Activated CD4-positive, CD25-positive, alpha-beta regulatory T cell treated with anti-CD3 and anti-CD28 coated beads, Interleukin-2, amount 50 U/mL, for 72 hours (primary cell): Measurements from ENCODE around the gene BRD1.

ENCODE experiments used
- DNase-seq: peaks from one replicate; pipeline ENCODE4 v3.0.0; 2021

The BRD1 gene

DNA sequence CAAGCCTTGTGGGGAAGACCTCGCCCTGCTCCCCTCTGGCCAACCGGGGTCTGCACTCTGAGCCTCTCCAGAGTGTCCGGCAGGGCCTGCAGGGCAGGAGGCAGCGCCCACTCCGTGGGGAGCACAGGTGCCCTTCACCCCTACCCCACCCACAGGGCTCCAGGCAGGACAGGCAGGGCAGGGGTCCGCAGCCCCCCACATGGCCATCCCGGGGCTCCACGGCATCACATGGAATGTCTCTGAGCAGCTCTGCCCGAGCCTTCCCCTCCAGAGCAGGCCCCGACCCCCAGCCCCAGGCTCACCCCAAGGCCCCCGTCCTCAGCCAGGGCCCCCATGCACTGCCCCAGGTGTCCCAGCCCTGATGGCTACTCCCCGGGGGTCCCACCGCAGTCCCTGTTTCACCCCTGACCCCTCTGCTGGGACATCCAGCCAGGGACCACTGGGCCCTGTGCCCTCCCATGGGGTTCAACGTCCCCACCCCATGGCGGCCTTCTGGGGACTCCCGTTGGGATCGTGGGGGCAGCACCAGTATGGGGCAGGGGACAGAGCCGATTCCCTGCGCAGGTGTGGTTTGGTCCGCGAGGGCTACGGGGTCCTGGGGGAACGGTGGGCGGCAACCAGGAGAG, 77.7 kb downstream of the BRD1 start:
- no peak for DNase-seq

DNA sequence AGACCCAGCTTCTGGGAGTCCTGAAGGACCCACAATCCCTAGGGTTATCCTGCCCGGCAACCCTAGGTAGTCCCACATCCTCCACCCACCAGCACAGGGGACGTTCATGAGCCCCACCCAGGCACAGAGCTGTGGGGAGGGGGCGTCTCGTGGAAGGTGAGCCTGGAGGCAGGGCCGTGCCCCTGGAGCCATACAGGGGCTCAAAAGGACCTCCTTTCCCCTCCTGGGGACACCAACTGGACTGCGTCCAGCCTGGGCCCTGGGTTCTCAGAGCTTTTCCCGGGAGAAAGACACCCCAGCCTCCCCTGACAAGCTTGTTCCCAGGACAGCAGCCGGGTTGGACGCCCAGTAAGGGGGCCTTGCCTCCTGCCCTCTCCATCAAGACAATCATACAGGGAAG, 78.4 kb downstream of the BRD1 start:
- DNase-seq = no peak

DNA sequence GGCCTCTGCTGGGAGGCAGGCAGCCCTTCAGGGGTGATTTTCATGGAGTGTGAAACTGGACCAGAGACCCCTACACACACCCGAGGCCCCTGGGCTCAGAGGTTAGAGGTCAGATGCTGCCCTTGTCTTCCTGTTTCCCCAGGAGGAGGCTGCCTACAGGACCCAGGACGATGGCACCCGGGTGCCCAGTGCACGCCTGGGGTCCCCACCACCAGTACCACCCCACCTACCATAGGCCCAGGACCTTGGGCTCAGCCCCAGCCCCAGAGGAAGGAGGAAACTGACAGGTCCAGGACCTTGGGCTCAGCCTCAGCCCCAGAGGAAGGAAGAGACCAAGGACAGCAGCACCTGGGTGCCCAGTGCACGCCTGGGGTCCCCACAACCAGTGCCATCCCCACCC, 79.2 kb downstream of the BRD1 start:
- DNase-seq = no peak

DNA sequence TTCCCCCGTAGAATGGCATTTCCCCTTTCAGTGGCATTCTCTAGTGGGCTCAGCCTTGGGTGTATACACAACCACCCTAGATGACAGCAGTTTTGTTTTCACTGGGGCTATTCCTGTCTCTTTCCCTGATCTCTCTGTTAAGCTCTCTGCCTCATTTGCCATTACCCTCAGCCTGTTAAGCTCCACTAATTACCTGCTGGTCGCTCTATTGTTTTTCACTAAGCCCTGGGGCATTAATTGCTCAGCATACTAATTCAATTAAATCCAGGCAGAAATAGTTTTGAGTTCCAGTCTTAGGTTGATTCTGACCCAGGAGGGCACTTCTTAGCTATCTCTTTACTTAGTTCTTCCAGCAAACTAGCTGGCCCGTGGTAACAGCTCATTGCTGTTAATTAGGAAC, 80.0 kb downstream of the BRD1 start:
- DNase-seq = no peak

DNA sequence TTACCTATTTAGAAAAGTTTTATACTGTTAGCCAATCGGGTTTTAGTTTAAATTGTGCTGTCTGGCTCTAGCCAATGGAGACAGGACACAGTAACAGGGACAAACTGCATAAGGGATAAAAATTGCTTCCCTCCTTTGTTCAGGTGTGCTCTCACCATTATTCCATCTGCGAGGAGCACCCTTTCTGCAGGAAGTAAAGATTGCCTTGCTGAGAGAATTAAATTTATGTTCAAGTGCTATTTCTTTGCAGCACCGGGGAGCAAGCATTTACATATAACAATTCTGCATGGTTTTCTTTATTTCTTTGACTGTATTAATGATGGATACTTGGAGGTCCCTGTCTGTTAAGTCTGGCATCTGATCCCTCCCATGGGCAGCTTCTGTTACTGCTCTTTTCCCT, 80.5 kb downstream of the BRD1 start:
- DNase-seq = no peak

DNA sequence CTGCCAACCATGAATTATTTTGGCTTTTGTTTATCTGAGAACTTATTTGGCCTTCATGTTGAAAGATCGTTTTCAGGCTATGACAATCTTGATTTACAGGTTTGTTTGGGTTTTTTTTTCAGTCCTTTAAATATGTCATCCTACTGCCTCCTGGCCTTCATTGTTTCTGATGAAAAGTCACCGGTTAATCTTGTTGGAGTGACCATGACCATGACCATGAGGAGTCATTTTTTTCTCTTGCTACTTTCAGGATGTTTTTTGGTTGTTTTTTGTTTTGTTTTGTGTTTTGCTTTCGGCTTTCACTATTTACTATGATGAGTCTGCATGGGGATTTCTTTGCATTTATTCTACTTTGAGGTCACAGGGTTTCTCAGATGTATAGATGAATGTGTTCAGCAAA, 81.6 kb downstream of the BRD1 start:
- DNase-seq = no peak

DNA sequence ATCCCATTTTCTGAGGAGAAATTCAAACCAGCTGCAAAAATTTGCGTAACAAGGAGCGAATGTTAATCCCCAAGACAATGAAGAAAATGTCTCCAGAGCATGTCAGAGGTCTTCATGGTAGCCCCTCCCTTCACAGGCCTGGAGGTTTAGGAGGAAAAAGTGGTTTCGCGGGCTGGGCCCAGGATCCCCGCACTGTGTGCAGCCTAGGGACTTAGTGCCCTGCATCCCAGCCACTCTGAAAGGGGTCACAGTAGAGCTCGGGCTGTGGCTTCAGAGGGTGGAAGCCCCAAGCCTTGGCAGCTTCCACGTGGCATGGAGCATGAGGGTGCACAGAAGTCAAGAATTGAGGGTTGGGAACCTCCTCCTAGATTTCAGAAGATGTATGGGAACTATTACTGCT, 87.4 kb downstream of the BRD1 start:
- no peak for DNase-seq

DNA sequence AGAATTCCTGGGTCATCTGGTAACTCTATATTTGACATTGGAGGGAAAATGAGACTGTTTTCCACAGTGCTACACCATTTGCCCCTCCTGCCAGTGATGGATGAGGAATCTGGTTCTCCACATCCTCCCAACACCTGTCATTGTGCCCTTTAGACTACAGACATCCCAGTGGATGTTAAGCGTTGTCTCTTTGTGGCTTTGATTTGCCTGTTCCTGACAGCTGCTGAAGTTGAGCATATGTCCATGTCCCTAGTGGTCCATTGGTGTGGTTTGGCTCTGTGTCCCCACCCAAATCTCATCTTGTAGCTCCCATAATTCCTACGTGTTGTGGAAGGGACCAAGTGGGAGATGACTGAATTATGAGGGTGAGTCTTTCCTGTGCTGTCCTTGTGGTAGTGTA, 88.5 kb downstream of the BRD1 start:
- no peak for DNase-seq

DNA sequence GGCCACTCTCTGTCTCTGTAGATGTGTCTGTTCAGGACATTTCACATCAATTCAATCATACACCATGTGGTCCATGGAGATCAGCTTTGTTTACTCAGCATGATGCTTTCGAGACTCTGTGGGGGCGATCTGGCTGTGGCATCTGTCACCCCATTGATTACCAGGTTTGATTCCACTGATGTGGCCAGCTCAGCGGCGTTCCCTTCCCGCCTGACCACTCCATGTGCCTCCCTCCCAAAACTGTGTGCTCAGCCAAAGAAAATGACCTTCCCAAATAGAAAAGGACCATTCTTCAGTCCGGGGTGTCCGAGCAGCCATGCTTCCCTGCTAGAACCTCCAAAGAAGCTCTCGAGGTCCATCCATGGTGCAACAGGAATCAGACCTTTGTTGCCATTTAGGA, 89.1 kb downstream of the BRD1 start:
- DNase-seq = no peak

DNA sequence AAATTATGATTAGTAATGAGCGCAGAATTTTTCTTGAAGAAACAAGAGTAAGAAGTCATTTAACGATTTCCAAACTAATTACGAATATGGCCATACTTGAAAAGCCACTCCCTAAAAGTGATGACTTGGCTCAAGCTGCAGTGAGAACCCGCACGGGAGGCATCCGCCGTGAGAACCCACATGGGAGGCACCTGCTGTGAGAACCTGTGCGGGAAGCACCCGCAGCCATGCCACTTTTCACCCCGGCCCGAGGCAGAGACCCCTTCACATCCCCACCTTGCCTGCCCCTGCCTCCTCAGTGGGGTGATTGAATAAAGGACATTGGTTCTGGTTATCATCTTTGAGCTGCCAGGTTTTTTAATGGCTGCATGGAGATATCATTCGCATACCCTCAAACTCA, 89.7 kb downstream of the BRD1 start:
- DNase-seq = no peak

DNA sequence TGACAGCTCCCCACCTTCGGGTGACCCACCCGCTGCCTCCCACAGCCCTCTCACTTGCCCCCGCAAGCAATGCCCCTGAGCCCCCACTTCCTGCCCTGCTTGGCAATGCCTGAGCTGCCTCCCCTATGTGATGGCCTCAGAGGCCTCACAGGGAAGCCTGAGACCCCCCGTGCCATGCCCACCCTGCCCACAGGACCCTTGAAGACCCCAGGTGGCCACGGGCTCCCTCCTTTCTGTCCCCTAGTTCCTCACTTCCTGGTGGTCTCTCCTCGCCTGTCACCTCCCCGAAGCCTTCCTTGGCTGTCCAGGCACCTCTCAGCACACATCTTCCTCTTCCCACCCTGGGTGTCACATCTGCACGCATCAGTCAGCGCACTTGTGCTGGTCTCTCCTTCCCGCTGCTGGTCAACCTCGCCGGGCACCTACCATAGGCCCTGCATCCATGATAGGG, 90.5 kb downstream of the BRD1 start:
- DNase-seq = peak; percentile 22

DNA sequence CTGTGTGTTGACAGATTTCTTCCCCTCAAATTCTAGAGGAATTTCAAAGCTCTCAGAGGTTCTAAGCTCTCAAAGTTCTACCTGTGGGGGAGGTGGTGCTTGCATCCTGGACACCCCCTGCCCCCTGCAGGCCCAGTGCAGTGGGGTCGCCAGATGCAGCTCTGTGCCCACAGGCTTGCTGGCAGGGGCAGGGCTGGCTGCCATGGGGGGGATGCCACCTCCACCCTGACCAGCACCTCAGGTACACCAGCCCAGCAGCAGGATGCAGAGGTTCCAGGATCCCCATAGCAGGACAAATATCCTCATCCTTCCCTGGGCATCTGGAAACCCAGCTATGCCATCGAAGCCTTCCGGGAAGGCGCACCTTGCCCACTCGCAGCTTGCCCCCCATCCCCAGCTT, 91.1 kb downstream of the BRD1 start:
- DNase-seq = no peak

DNA sequence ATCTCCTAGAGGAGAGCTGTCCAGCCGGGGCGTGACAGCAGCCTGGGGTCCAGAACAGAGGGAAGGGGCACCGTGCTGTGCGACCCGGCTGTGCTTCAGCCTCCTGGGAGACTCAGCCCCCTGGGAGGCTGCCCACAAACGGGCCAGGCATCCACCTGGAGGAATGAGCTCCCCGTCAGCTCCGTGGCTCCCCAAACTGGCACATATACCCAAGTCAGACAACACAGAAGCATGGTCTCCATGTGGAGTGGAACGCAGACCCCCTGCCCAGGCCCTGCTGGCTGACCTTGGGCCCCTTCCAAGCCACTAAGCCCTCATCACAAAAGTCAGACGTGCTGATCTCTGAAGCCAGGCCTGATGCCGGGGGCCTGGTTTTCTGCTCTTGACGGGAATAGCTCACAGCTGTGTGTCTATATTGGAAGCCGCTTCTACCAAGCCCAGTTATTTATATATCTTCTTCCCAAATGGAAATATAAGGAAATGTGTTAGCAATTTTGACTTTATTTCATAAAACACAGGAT, 91.7 kb downstream of the BRD1 start:
- DNase-seq = no peak

DNA sequence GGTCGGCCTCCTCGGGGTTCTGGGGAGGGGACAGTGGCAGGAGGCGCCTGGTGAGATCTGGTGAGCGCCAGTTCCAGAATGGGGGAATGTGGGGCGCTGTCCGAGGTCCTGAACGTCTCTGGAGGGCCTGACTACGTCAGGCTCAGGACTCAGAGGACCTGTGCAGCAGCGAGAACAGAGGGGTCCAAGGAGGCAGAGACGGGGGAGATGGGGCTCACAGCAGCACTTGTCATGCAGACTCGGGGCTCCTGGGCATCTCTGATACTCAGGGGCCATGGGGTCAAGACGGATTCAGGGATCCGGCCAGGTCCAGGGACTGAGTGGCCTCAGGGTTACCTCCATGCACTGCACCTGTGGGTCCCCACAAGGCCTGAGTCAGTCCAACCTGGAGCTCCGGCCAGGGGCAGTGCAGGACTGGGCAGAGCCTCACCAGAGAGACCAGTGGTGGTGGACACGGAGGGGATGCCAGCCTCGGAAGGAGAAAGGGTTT, 92.2 kb downstream of the BRD1 start:
- peak; percentile 17 for DNase-seq

DNA sequence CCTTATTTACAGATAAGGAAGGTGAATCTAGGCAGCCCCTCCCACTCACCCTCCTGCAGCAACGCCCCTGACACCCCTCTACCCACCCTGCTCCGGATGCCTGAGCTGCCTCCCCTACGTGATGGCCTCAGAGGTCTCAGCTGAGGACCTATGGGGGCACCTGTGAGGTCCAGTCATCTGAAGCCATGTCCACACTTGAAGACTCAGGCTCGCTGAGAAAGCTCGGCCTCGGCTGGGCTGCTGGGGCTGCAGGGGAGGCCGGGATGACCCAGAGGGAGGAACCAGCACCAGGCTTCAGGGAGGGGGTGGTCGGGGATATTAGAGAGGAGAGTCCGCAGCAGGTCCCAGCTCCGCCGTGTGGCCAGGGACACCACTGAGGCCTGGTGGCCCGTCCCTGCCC, 92.8 kb downstream of the BRD1 start:
- peak; percentile 18 for DNase-seq

DNA sequence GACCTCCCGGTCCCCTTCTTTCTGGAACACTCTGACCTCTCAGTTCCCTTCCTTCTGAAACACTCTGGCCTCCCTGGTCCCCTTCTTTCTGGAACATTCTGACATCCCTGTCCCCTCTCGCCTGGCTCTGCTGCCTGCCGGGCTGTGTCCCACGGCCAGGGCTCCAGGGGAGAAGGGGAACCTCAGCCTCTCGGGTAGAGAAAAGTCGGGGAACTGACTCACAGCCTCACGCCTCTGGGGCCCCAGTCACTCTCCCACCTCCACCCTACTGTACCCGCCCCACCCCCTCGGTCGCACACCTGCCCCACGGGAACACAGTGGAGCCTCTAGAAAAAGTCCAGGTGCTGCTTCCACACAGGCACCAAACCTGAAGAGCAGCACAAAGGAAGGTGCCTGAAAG, 93.3 kb downstream of the BRD1 start:
- no peak for DNase-seq

DNA sequence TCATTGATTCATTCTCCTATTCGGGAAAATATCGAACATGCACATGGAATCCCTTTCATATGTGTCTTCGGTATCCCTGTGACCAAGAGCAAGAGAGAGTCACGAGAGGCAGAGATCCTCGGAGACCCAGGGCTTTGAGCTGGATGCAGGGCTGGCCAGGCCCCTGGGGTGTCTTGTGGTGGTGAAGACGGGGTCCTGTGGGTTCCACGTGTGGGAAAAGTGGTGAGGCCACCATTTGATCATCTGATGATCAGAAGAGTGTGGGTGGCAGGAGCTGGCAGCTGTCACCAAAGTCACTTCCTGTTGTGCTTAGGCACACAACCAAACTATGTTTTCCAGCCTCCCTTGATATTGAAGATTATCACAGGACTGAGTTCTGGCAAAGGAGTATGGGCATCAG, 94.0 kb downstream of the BRD1 start:
- DNase-seq = peak; percentile 25

DNA sequence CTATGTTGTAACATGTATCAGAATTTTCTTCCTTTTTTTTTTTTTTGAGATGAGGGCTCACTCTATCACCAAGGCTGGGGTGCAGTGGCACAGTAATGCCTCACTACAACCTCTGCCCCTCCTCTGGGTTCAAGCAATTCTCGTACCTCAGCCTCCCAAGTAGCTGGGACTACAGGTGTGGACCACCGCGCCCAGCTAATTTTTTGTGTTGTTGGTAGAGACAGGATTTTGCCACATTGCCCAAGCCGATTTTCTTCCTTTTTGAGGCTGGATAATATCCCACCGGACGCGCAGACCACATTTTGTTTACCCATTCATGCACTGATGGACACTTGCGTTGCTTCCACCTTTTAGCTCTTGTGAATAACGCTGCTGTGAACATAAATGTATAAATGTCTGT, 97.0 kb downstream of the BRD1 start:
- no peak for DNase-seq

DNA sequence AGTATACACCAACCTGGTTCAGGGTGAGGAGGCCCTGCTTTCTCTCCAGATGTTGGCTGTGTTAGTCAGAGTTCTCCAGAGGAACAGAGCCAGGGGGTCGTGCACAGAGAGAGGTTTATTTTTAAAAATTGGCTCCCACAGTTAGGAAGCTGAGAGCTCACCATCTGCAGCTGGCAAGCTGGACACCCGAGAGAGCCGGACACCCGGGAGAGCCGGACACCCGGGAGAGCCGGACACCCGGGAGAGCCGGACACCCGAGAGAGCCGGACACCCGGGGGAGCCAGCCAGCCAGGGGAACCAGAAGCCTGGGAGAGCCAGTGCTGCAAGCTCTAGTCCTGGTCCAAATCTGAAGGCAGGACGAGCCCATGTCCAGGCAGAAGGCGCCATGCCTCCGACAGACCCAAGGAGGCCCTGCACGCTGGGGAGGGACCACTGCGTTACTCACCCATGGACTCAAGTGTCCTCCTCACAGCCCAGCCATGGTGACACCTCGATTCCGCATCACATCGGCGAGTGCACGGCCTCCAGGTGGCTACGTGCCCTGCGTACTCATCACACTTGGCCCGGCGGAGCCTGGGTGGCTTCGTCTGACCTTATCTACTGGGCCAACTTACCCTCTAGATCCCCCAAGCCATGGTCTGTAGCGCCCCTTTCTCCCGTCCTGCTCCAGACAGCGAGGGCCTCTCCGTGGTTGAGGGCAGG, 99.0 kb downstream of the BRD1 start:
- no peak for DNase-seq

DNA sequence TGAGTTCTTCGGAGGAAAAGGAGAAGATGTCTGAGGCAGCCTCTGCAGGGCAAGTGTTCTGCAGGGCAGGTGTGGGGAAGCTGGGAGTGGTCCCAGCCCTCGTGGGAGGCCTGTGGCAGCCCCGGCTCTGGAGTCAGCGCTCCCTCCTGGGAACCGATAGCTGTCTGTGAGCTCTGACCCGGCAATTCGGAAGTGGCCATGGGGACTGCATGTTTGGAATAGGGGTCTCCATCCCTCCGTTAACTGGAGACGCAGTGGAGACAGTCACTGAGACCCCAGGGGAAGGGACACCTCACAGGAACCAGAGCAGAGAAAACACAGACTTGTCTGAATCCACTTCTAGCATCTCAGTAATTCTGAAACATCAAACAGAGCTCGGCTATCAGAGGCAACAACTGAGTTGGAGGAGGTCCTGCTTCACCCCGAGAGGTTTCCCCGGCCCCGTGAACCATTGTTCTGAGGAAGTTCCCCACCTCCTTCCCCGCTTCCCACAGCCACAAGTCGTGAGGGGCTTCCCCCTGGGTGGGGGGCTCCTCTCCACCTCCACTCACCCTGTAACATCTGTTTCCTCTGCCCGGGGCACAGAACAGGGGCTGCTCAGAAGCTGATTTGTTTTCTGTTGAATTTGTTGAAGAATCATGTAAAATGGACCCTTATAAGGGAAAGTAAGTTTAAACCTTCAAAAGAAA, 99.6 kb downstream of the BRD1 start:
- no peak for DNase-seq

DNA sequence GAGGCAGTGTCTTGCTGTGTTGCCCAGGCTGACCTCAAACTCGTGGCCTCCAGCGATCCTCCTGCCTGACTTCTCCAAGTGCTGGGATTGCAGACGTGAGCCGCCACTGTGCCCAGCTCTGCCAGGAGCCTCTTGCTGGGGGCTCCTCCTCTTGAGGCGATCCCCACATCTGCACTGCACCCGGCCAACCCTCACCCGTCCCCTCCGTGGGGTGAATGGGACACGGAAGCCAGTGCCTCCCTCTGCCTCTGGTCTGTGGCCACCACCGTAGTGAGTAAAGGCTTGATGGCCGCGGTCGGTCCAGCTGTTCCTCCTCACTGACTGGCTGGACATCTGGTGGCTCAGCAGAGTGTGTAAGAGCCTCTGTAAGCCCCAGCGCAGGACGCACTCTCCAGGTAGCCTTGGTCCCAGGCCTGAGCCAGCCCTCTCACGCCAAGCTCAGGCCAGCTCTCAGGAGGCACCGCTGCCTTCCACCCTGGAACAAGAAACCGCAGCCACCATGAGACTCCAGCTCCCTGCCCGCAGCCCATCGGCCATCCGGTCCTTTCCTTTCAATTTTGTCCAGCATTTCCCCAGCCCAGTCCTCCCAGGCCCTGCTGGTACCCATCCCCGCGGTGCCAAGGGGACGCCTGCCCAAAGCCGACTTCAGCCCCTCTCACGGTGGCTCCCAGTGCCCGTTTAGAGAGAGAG, 100.3 kb downstream of the BRD1 start:
- DNase-seq = no peak

DNA sequence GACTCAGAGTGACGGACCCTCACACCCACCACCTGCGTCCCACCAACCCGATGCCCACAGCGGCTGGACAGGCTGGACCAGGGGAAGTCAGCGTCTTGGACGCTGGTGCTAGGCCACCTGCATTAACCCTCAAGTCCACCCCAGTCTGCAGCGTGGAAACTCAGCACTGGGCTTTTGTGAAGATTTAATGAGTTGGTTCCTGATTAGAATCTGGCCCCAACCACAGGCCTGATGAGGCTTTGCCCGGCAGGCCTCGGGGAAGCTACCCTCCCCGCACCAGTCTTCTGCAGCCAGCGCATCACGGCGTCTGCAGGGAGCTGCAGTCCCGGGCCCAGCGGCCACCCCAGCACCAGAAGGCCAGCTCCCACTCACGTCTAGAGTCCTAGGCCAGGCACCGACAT, 101.0 kb downstream of the BRD1 start:
- no peak for DNase-seq

DNA sequence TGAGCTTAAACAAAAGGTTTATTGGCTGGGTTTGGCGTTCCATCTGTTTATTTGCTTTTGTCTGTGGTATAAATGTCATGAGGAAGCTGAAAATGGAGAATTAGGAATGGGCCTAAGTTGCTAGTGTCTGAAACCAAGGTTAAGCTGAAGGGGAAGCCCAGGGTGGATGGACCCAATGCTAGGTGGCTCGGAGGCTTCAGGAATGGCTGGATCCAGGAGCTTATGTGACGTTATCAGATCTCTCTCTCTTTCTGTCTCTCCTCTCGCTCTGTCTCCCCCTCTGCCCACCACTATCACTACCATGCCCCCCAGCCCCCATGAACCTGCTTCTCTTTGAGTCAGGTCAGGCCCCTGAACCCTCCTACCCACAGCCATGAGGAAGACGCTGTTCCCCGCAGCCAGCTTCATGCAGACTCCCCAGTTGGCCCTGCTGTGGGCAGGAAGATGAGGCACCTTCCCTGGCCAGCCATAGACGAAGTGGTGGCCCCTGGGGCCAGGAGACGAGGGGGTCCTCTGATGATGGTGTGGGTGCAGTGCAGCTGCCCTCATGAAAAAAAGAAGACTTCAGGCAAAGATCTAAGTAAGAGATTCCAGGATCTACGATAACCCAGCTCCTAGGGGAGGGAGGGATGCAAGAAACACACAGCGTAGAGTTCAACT, 101.5 kb downstream of the BRD1 start:
- no peak for DNase-seq
